ENCODE results near the gene CNR2.

GRCh38 chr1:23848673-23849616, 64.2 kb downstream of the CNR2 start:
- TF ChIP-seq, protein P1, sequence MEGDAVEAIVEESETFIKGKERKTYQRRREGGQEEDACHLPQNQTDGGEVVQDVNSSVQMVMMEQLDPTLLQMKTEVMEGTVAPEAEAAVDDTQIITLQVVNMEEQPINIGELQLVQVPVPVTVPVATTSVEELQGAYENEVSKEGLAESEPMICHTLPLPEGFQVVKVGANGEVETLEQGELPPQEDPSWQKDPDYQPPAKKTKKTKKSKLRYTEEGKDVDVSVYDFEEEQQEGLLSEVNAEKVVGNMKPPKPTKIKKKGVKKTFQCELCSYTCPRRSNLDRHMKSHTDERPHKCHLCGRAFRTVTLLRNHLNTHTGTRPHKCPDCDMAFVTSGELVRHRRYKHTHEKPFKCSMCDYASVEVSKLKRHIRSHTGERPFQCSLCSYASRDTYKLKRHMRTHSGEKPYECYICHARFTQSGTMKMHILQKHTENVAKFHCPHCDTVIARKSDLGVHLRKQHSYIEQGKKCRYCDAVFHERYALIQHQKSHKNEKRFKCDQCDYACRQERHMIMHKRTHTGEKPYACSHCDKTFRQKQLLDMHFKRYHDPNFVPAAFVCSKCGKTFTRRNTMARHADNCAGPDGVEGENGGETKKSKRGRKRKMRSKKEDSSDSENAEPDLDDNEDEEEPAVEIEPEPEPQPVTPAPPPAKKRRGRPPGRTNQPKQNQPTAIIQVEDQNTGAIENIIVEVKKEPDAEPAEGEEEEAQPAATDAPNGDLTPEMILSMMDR (IDR thresholded peaks at IDR 0.05) = no peak
- TF ChIP-seq POLR2A (IDR thresholded peaks at IDR 0.05) = no peak

Data from body of pancreas (tissue), 4 donors.